NCI-H2107 treated with DMSO at 0.1 percent for 48 hours (cell line): Measurements from ENCODE around the gene TRABD.
A peak's percentile ranks its signal among the peaks of the same experiment; 100 is the strongest.
"Not testable (repeated sequence)": the region's sequence is repeated elsewhere in the genome, so short reads cannot be mapped to it uniquely, and the experiment has no call there.

Experiments
- DNase-seq: peaks from one replicate; lab custom pipeline; 2025; ENCODE audit not compliant: unreplicated experiment; lab: John Stamatoyannopoulos, UW

TRABD gene

DNA sequence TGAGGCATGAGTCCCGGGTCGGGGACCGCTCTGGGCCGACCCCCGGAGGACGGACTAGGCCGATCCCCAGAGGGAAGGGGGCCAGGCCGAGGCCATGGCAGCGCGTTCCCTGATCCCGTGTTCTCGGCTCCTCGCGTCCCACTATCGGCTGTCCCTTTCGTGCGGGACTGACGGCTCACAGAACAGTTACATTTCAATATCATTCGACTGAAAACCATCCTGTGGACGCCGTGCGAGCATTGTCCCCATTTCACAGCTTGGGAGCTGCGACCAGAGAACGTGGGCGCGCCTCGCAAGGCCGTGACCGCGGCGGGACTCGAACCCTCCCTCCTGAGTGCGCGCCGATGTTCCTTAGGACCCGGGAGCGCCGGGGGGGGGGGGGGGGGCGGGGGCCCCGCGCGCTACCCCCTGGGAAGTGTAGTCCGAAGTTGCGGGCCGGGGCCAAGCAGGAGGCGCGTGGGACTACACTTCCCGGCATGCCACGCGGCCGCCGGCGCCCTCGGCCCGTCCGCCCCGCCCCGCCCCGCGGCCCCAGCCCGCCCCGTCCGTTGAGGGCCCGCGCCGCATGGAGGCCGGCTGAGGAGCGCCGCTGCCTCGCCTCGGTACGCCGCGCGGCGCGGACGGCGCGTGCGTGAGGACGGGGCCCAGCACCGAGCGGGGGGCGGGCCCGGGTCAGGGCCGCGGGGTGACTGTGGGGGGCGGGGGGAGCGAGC lies at the start of gene TRABD:
Gene TRABD, plus strand, starts transcription at position 539 of the 713 bp plus-strand sequence. CDS start 7,148 bp downstream, outside the sequence.
- DNase-seq, result no peak

DNA sequence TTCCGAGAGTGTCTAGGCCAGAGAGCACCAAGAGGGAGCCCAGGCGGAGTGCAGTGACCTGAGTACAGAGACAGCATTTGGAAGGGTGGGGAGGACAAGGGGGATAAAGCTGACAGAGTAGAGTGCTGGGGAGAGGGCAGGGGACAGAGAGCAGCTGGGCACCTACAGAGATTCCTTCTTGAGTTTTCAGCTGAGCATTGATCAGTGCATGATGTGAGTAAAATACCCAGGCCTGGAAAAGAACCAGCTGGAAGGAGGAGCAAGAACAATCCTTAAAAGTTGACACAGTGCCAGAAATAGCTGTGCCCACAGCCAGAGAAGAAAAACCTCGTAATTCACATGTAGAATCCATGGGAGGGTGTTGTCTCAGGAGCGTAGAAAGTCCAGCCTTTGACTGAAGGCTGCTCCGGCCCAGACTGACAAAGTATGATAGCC lies 49.1 kb upstream of the TRABD start:
- DNase-seq, result no peak

DNA sequence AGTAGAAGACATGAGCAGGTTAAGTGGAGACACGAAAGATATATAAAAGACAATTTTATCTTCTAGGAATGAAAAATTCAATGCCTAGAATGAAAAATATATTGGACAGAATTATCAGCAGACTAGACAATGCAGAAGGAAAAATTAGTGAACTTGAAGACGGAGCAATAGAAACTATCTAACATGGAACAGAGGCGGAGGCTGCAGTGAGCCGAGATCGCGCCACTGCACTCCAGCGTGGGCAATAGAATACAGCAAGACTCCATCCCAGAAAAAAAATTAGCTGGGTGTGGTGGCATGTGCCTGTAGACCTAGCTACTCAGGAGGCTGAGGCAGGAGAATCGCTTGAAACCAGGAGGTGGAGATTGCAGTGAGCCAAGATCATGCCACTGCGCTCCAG lies 48.4 kb upstream of the TRABD start:
- DNase-seq, result not testable (repeated sequence)

- no peak for DNase-seq
These were observed 47.7 kb upstream of the TRABD start for GRCh38 chr22:50138041-50138440.

- peak; percentile 55 for DNase-seq
These were observed 46.7 kb upstream of the TRABD start for GRCh38 chr22:50138988-50139387.

DNA sequence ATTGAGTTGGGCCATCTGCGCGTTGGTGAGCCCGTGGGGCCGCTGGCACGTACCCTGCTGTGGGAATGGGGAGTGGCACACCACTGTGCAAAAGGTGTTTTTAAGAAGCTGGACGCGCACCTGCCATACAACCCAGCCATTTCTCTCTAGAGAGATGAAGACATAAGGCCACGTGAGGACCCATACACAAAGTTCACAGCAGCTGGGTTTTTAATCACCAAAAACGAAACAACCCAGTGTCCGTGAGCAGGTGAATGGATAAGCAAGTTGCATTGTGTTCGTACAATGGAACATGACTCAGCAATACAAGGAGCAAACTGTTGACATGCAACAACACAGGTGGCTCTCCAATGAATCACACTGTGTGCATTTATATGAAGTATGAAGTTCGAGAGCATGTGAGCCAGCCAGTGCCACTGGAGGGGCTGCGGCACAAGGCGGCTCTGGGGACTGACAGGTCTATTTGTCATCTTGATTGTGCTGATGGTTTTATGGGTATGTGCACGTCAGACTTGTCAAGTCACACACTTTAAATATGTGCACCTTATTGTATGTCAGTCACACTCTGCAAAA lies 45.8 kb upstream of the TRABD start:
- DNase-seq, result peak; percentile 90

DNA sequence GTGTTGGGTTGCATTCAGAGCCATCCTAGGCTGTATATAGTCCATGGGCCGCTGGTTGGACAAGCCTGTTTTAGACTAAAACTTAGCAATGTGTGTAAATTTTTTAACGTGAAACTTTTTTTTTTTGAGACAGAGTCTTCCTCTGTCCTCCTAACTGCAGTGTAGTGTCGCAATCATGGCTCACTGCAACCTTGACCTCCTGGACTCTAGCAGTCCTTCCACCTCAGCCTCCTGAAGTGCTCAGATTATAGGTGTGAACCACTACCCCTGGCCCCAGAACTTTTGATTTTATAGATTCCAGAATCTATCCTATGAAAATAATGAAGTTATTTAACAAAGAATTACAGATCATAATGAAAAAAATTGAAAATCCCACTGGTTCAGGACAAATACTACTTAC lies 45.1 kb upstream of the TRABD start:
- no peak for DNase-seq

DNA sequence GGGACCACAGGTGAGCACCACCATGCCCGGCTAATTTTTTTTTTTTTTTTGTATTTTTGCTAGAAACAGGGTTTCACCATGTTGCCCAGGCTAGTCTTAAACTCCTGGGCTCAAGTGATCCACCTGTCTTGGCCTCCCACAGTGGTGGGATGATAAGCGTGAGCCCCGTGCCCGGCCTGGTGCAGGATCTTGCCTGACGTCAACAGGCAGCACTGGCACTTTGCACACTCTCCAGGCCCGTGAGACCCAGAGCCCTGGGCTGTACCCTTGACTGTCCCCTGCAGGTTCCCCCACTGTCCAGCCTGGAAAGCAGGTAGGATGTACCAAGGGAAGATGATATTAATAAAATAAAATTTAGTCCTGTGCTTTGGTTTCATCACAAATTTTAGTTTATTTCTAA lies 44.3 kb upstream of the TRABD start:
- no peak for DNase-seq

GRCh38 chr22:50141891-50142363 lies 43.8 kb upstream of the TRABD start:
- peak; percentile 23 for DNase-seq

DNA sequence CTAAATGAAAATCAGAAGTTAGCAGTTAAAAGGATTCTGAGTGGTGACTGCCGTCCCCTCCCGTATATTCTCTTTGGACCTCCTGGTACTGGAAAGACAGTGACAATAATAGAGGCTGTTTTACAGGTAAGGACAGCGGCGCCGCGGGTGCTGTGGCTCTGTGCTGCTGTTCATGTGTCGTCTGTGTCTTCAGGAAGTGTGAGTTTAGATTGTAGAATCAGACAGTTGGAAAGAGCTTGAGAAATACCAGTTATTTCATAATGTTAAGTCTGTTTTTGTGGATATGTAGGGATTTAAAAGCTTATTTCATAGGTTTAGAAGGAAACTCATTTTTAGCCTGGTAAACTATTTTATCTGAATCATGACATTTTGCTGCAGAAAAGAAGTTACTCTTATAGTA lies 42.6 kb upstream of the TRABD start:
- no peak for DNase-seq

GRCh38 chr22:50144005-50144614 lies 41.6 kb upstream of the TRABD start:
- DNase-seq, result no peak

DNA sequence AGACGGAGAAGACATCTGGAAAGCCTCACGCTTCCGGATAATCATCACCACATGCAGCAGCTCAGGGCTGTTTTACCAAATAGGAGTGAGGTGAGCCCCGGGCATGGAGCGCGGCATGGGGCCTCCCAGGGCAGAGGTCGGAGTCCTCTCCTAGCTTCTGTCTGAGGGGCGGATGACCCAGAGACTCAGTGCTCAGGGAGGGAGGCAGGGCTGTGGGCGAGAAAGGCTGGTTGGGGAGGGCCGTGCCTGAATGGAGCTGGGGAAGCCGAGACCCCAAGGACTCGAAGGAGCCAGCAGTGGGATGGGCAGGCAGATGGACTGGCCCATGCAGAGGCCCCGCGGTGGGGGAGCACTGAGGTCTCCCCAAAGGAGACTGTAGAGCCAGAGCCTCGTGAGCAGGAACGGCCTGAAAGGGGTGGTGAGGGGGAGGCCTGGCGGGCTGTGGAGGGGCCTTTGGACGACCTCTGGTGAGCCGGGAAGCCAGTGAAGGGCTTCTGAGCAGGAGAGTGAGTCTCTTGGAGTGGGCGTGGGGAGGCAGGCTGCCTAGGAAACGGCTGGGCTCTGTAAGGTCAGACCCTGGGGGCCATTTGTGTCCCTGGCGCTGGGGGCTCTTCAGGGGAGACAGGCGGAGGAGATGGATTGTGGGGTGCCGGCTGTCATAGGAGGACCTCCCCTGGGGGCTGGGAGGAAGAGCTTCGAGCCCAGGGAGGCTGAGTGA lies 39.8 kb upstream of the TRABD start:
- DNase-seq, result no peak

GRCh38 chr22:50146439-50147238 lies 39.1 kb upstream of the TRABD start:
- peak; percentile 70 for DNase-seq

- not testable (repeated sequence) for DNase-seq
These were observed 38.2 kb upstream of the TRABD start for GRCh38 chr22:50147258-50148165.

- DNase-seq, result no peak
These were observed 37.6 kb upstream of the TRABD start for GRCh38 chr22:50148166-50148500.

- peak; percentile 42 for DNase-seq
These were observed 36.6 kb upstream of the TRABD start for GRCh38 chr22:50148991-50149721.

DNA sequence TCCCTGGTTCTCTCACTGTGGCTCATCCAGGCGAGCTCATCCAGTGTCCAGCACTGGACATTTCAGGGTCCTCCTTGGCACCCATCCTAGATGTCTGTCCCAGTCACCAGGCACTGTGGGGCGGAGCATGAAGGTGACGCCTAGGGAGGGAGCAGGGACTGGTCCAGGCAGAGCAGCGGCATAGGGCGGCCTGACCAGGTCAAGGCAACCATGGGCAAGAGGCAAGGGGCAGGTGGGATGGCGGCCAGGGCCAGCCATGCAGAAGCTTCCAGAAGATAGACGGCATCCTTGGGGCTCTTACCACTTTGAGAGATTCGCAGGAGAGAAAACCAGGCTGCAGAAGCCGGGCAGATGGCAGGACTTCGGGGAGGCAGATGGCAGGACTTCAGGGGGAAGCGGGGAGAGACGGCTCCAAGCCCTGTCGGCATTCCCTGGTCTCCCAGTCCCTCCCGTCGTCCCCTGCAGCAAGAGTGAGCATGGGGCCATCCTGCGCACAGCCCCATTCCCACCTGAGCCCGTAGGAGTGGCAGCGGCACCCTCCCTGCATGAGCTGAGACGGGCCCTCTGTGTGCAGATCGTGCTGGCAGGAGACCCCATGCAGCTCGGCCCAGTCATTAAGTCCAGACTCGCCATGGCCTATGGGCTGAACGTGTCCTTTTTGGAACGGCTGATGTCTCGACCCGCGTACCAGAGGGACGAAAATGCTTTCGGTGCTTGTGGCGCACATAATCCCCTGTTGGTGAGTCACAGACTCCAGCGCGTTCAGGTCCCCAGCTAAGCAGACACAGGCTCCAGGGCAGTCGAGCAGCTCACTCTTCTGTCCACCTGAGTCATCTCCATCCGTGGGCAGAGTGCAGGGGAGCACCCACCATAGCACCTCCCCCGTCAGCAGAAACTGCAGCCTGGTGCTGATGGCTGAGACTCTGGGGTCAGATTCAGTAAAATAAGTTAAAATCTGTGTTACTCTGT lies 35.3 kb upstream of the TRABD start:
- DNase-seq, result no peak
